HG02759 (cell line): ENCODE results near the gene ANKRD29.
"Not testable (repeated sequence)": the region's sequence is repeated elsewhere in the genome, so short reads cannot be mapped to it uniquely, and the experiment has no call there.

Source experiments
- ATAC-seq: cut with Tn5 transposase; IDR thresholded peaks from one replicate; pipeline ENCODE4 v1.9.1; 2021; ENCODE audit warnings: mild to moderate bottlenecking, moderate library complexity; ENCODE audit not compliant: unreplicated experiment

The ANKRD29 gene

GRCh38 chr18:23565916-23566547 lies 96.7 kb downstream of the ANKRD29 start:
- ATAC-seq, result no peak

- no peak for ATAC-seq
Measured at GRCh38 chr18:23563377-23564043, 99.2 kb downstream of the ANKRD29 start.

- ATAC-seq, result no peak
Measured at GRCh38 chr18:23560186-23560585, 102.5 kb downstream of the ANKRD29 start.

GRCh38 chr18:23557511-23557910 lies 105.2 kb downstream of the ANKRD29 start:
- not testable (repeated sequence) for ATAC-seq

GRCh38 chr18:23556145-23556780 lies 106.4 kb downstream of the ANKRD29 start:
- ATAC-seq, result no peak

GRCh38 chr18:23553887-23554286 lies 108.8 kb downstream of the ANKRD29 start:
- no peak for ATAC-seq

GRCh38 chr18:23552505-23552904 lies 110.2 kb downstream of the ANKRD29 start:
- ATAC-seq, result no peak

GRCh38 chr18:23551978-23552377 lies 110.7 kb downstream of the ANKRD29 start:
- no peak for ATAC-seq

GRCh38 chr18:23550898-23551297 lies 111.8 kb downstream of the ANKRD29 start:
- no peak for ATAC-seq
